CD4-positive, alpha-beta T cell treated with Interleukin-4 for 4 hours (primary cell): ENCODE results near the gene TRAFD1.

Experiments
- DNase-seq: peaks from one replicate; pipeline ENCODE4 v3.0.0-alpha.2; 2020

TRAFD1 gene

GRCh38 chr12:112115259-112116045, 9.9 kb upstream of the TRAFD1 start:
- no peak for DNase-seq

- DNase-seq: no peak
Measured at GRCh38 chr12:112116232-112117060, 8.9 kb upstream of the TRAFD1 start.

DNA sequence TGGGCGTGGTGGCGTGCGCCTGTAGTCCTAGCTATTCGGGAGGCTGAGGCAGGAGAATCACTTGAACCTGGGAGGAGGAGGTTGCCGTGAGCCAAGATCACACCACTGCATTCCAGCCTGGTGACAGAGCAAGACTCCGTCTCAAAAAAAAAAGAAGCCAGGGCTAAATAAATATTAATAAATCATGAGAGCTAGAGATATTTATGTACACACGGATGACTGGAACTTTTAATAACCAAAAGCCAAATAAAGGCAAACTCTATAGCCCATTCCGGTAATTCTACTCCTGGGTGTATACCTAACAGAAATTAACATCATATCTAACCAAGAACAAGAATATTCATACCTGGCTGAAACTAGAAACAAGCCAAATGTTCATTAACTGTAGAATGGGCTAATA, 7.7 kb upstream of the TRAFD1 start:
- DNase-seq: no peak

GRCh38 chr12:112121780-112122565, 3.4 kb upstream of the TRAFD1 start:
- no peak for DNase-seq

- DNase-seq: no peak
Measured at GRCh38 chr12:112122823-112123690, 2.3 kb upstream of the TRAFD1 start.

DNA sequence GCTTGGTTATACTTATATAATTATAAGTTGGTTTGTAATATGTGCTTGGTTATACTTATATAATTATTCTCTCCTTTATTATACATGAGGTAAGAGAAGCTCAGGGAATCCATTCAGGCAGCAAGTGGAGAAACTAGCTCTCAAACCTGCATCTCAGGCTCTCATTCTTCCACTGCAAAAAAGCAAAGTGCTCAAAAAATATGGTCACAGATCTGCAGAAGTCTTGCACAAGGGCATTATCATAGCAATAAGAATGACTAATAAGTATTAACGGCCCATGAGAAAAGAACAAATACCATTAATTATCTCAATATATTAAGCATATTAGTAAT, 476 bp upstream of the TRAFD1 start:
- DNase-seq: no peak

DNA sequence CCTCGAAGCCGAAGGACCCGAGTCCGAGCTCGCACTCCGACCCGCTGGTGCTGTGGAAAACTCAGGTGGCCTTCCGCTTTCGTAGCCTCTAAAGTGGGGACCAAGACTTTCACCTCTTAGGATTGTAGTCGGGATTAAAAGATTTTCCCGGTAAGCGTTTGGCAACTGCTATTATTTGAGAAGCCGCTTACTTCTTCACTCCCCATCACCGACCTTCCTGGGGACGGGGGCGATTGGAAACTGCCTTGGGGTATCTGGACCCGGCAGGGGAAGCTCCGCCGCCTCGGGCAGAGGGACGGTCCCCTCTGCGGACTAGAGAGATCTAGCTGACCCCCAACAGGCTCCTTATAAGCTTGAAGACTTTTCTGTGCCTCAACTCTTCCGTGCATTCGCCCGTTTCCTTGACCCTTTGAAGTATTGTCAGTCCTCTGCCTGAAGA, 659 bp downstream of the TRAFD1 start:
- DNase-seq: no peak

GRCh38 chr12:112126911-112127310, 1.6 kb downstream of the TRAFD1 start:
- no peak for DNase-seq

DNA sequence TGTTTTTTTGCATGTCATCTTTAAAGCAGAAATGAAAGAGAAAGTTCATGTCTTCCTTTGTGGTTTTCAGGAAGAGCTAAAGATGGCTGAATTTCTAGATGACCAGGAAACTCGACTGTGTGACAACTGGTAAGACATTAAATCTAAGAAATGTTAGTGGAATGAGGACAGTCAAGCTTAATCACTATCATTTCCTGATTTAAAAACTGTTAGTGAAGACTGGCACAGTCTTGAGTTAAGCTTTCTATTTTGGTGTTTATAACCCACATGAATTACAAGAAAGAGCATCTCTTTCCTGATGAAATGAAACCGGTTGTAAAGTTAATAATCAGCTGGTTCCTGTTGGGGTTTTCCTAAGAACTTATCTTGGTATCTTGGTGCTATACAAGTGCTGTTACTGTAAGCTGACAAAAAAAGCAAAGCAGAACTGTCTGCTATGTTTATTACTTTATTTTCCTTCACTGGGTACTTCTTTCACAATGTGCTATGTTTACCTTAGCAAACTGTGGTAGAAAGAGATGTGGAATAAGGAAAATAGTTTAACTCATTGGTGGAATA, 5.2 kb downstream of the TRAFD1 start:
- DNase-seq: peak; percentile 83

DNA sequence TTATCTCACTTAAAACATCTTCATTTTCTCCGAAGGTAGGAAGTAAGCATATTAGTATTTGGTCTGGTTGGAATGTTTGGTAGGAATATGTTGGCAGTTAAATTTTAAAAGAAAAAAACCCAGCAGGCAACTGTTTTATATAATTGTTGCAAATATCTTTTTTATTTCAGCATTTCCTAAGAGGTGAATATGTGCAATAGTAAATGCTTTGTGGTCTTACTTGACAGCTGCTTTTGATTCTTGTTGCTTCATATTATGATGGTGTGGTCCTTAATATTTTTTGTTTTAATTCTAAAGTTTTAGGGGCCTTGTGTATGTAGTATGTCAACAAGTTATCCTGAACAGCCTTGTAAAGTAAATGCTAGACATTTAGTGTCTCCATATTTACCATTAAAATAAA, 6.3 kb downstream of the TRAFD1 start:
- DNase-seq: no peak

GRCh38 chr12:112133418-112133817, 8.1 kb downstream of the TRAFD1 start:
- no peak for DNase-seq

GRCh38 chr12:112134731-112135130, 9.4 kb downstream of the TRAFD1 start:
- no peak for DNase-seq

DNA sequence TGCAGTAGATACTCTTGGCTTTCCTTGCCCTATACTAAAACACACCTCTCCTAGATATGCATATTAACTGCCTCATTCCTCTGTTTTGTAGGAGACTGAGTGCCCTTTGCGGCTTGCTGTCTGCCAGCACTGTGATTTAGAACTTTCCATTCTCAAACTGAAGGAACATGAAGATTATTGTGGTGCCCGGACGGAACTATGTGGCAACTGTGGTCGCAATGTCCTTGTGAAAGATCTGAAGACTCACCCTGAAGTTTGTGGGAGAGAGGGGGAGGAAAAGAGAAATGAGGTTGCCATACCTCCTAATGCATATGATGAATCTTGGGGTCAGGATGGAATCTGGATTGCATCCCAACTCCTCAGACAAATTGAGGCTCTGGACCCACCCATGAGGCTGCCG, 15.4 kb downstream of the TRAFD1 start:
- DNase-seq: no peak

GRCh38 chr12:112146123-112146522, 20.8 kb downstream of the TRAFD1 start:
- no peak for DNase-seq

GRCh38 chr12:112148031-112148513, 22.7 kb downstream of the TRAFD1 start:
- no peak for DNase-seq

- no peak for DNase-seq
Measured at GRCh38 chr12:112149596-112149995, 24.2 kb downstream of the TRAFD1 start.

DNA sequence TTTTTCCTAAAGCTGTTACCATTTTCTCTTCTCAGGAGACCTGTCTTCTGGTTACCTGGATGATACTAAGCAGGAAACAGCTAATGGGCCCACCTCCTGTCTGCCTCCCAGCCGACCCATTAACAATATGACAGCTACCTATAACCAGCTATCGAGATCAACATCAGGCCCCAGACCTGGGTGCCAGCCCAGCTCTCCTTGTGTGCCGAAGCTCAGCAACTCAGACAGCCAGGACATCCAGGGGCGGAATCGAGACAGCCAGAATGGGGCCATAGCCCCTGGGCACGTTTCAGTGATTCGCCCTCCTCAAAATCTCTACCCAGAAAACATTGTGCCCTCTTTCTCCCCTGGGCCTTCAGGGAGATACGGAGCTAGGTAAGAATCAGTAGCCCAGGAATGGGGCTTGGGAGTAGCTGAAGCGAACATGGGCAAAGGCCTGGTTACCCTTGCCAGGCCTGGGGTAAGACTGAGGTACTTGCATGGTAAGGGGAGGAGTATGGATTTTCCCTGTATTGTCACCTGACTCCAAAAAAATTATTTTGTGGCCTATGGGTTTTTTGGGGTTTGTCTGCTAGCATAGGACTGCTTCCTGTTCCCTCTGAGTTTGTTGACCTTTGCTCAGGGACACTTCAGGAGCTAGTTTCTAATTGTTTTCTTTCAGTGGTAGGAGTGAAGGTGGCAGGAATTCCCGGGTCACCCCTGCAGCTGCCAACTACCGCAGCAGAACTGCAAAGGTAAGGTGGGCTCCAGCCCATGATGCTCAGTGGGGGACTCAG, 26.6 kb downstream of the TRAFD1 start:
- DNase-seq: no peak

GRCh38 chr12:112153181-112153892, 28.0 kb downstream of the TRAFD1 start:
- DNase-seq: no peak

DNA sequence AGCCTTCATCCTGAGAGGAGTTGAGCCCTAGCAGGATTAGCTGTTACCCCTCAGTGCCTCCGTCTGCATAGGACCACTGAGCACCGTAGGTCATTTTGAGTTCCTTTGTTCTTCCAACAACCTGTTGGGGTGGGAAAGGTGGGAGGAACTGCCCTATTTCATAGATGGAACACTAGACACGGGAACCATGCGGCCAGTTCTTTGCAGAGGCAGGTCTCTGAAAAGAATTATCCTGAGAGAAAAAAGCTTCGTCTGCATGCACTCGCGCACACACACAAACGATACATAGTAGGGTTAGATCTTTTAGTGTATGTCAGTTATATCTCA, 28.5 kb downstream of the TRAFD1 start:
- no peak for DNase-seq

DNA sequence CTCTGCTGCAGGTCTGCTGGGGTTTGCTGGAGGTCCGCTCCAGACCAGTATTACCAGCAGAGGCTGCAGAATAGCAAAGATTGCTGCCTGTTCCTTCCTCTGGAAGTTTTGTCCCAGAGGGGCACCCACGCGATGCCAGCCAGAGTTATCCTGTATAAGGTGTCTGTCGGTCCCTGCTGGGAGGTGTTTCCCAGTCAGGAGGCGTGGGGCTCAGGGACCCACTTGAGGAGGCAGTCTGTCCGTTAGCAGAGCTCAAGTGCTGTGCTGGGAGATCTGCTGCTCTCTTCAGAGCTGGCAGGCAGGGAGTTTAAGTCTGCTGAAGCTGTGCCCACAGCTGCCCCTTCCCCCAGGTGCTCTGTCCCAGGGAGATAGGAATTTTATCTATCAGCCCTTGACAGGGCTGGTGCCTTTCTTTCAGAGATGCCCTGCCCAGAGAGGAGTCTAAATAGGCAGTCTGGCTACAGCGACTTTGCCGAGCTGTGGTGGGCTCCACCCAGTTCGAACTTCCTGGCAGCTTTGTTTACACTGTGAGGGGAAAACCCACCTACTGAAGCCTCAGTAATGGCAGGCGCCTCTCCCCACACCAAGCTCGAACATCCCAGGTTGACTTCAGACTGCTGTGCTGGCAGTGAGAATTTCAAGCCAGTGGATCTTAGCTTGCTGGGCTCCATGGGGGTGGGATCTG, 33.2 kb downstream of the TRAFD1 start:
- peak; percentile 74 for DNase-seq
